ENCODE results near the gene SCRN2. TPM values are rescaled to one million over a fixed set of nuclear protein-coding genes. Genes with fewer than 3 reads are reported as not detected.

The SCRN2 gene
- total RNA-seq, 1 experiment from 2014 or later, result 73.6 TPM

- Mint-ChIP-seq H3K9me3 (ENCODE audit: unreplicated experiment) (no peaks in the 10 kb centered on the region), H3K27me3 (ENCODE audit: insufficient read depth, unreplicated experiment) (no peaks in the 10 kb centered on the region), H3K36me3 (ENCODE audit: insufficient read depth, unreplicated experiment) (no peaks in the 10 kb centered on the region), H3K4me3 (ENCODE audit: unreplicated experiment) (no peak overlapping the region), H3K4me1 (ENCODE audit: low read depth, unreplicated experiment) (peaks cover 28% of the 10 kb centered on the region), H3K27ac (ENCODE audit: unreplicated experiment) (no peak overlapping the region)
- DNase-seq, result no peak
- no TSS peak for BruUV-seq (replicated peaks)
- ChIA-PET CTCF (interaction anchor here (2.5 kb wide), 1 partner anchor 46 kb away, joined by 8 read pairs; the partner anchor contains the start of genes LRRC46 and MRPL10), POLR2A (no interaction called here)
- Histone ChIP-seq H3K27me3 (replicated peaks; ENCODE audit: control insufficient read depth, insufficient read depth, low read length) (no peaks in the 10 kb centered on the region), H3K36me3 (ENCODE audit: control insufficient read depth, insufficient read depth, low read length) (no peaks in the 10 kb centered on the region), H3K4me3 (ENCODE audit: low read depth, low read length) (no peak overlapping the region), H3K4me1 (peaks cover 58% of the 10 kb centered on the region), H3K9me3 (no peaks in the 10 kb centered on the region)
- intact Hi-C loops (cut with micrococcal nuclease; ENCODE audit: unreplicated experiment), result no loop called here
- TF ChIP-seq CTCF (IDR thresholded peaks at IDR 0.05; ENCODE audit: insufficient read depth in 1 of 2, low read depth in 1 of 2, low read length in 1 of 2, severe bottlenecking in 1 of 2, unreplicated experiment in 1 of 2), result no peak
Observed at GRCh38 chr17:47877368-47878034, 36.4 kb upstream of the SCRN2 start.

- H3K27me3 ChIP-seq (replicated peaks; ENCODE audit: control insufficient read depth, insufficient read depth, low read length), result no peaks in the 10 kb centered on the region
- Mint-ChIP-seq H3K9me3 (ENCODE audit: unreplicated experiment) (no peaks in the 10 kb centered on the region), H3K27ac (ENCODE audit: unreplicated experiment) (peak overlapping the region; percentile 15), H3K36me3 (ENCODE audit: insufficient read depth, unreplicated experiment) (no peaks in the 10 kb centered on the region), H3K27me3 (ENCODE audit: insufficient read depth, unreplicated experiment) (no peaks in the 10 kb centered on the region), H3K4me1 (ENCODE audit: low read depth, unreplicated experiment) (peaks cover 28% of the 10 kb centered on the region), H3K4me3 (ENCODE audit: unreplicated experiment) (no peak overlapping the region)
- ChIA-PET POLR2A (no interaction called here), CTCF (interaction anchor here (1.4 to 7.5 kb wide), 2 partner anchors 10 to 33 kb away, joined by 5 to 37 read pairs; partner anchors contain the start of gene SCRN2)
- TF ChIP-seq CTCF (IDR thresholded peaks at IDR 0.05; ENCODE audit: insufficient read depth in 1 of 2, low read depth in 1 of 2, low read length in 1 of 2, severe bottlenecking in 1 of 2, unreplicated experiment in 1 of 2), result no peak
- no TSS peak for BruUV-seq (replicated peaks)
- no peaks in the 10 kb centered on the region for H3K36me3 ChIP-seq (ENCODE audit: control insufficient read depth, insufficient read depth, low read length)
- no peak for DNase-seq
- intact Hi-C loops (cut with micrococcal nuclease; ENCODE audit: unreplicated experiment), result no loop called here
- peaks cover 51% of the 10 kb centered on the region for H3K4me1 ChIP-seq
- H3K4me3 ChIP-seq (ENCODE audit: low read depth, low read length), result no peak overlapping the region
- H3K9me3 ChIP-seq, result no peaks in the 10 kb centered on the region
Observed at GRCh38 chr17:47875011-47875985, 34.2 kb upstream of the SCRN2 start.
